Heart left ventricle (tissue), 13 donors: ENCODE measurements around the gene NTN4.

Experiments used
- POLR2A ChIP-seq, 2 donors: fragments of 450-650 bp; IDR thresholded peaks; one replicate each; pipeline ENCODE4 v1.6.1; 2017; ENCODE audit warnings: antibody characterized with exemption in 2 of 2, mild to moderate bottlenecking in 2 of 2, moderate library complexity in 2 of 2
- TF ChIP-seq, protein P1 (sequence below), 12 donors: fragments of 200-600 bp; sonication (generic) in 4 of 12; IDR thresholded peaks; one replicate each; pipeline versions ENCODE4 v1.5.0 to v1.8.0; 2018 to 2022; ENCODE audit warnings: antibody characterized with exemption in 12 of 12, mild to moderate bottlenecking in 5 of 12
- donor health status: ischemic (EF 13 %, LVEDD 7.1; RV severe dilation, severe dysfunction).
- donor health status: DM: no; HTN: yes; CAD: no.
- donor health status: DM: no; HTN: no; CAD: no.
- donor health status: ischemic (EF 25% LVEDD 6.9; RV normal size, moderate dysfunction).
- donor health status: ischemic (EF 25% LVEDD 5.7; RV mildly dilated, moderate dysfunction).
- donor health status: ischemic (EF 35%, LVEDD 5.7; RV mildly dilated, moderate dysfunction).
- donor health status: nonischemic (EF 11% LVEDD 7.7; RV severe dilation, severe dysfunction).
- donor health status: DM: yes; HTN: yes; CAD: no.
- donor health status: PGD.
- donor health status: ischemic (EF 29% LVEDD 5.4; RV normal size, mild dysfunction).
- donor health status: nonischemic (EF 23%, LVEDD 6.1; RV moderate dilation, normal function).

GRCh38 chr12:95756362-95756761 is 34.2 kb downstream of the NTN4 start:
- TF ChIP-seq POLR2A (IDR thresholded peaks at IDR 0.05) = no peak
- TF ChIP-seq, protein P1, sequence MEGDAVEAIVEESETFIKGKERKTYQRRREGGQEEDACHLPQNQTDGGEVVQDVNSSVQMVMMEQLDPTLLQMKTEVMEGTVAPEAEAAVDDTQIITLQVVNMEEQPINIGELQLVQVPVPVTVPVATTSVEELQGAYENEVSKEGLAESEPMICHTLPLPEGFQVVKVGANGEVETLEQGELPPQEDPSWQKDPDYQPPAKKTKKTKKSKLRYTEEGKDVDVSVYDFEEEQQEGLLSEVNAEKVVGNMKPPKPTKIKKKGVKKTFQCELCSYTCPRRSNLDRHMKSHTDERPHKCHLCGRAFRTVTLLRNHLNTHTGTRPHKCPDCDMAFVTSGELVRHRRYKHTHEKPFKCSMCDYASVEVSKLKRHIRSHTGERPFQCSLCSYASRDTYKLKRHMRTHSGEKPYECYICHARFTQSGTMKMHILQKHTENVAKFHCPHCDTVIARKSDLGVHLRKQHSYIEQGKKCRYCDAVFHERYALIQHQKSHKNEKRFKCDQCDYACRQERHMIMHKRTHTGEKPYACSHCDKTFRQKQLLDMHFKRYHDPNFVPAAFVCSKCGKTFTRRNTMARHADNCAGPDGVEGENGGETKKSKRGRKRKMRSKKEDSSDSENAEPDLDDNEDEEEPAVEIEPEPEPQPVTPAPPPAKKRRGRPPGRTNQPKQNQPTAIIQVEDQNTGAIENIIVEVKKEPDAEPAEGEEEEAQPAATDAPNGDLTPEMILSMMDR (IDR thresholded peaks at IDR 0.05) = no peak
